SJSA1 (cell line): ENCODE data around the gene SMARCD1. TPM values are rescaled to one million over a fixed set of nuclear protein-coding genes. Genes with fewer than 3 reads are reported as not detected.
A peak's percentile ranks its signal among the peaks of the same experiment; 100 is the strongest.

Experiments used
- DNase-seq, 2 experiments: peaks; one replicate each; pipeline ENCODE4 v3.0.0-alpha.2; 2015 to 2020; ENCODE audit warnings: low spot score in 2 of 2, low read depth in 1 of 2
- H3K27ac ChIP-seq: fragments of 250-450 bp; sonication (Bioruptor Pico); 2 replicates; pipeline ENCODE4 v1.5.1; 2020; ENCODE audit warnings: mild to moderate bottlenecking, moderate library complexity
- H3K27me3 ChIP-seq: fragments of 250-450 bp; sonication (Bioruptor Pico); replicated peaks from 2 replicates; pipeline ENCODE4 v1.5.1; 2020; ENCODE audit warnings: mild to moderate bottlenecking, moderate library complexity
- H3K36me3 ChIP-seq: fragments of 250-450 bp; sonication (Bioruptor Pico); 2 replicates; pipeline ENCODE4 v1.5.1; 2020; ENCODE audit warnings: mild to moderate bottlenecking
- H3K4me1 ChIP-seq: fragments of 250-450 bp; sonication (Bioruptor Pico); replicated peaks from 2 replicates; pipeline ENCODE4 v1.6.1; 2021; ENCODE audit warnings: mild to moderate bottlenecking
- H3K4me3 ChIP-seq: fragments of 250-450 bp; sonication (Bioruptor Pico); 2 replicates; pipeline ENCODE4 v1.5.1; 2020; ENCODE audit warnings: mild to moderate bottlenecking
- H3K9me3 ChIP-seq: fragments of 250-450 bp; sonication (Bioruptor Pico); replicated peaks from 2 replicates; pipeline ENCODE4 v1.5.1; 2020; ENCODE audit warnings: mild to moderate bottlenecking
- total RNA-seq: library from RNA; depleted of rRNA; stranded (reverse); fragments of >200 nt; shearing (Covaris generic); gene quantifications from 2 replicates; pipeline ENCODE4 v1.2.3, GENCODE V29; 2014

SMARCD1 gene
- total RNA-seq, 1 experiment from 2014 or later = 55.7 TPM

DNA sequence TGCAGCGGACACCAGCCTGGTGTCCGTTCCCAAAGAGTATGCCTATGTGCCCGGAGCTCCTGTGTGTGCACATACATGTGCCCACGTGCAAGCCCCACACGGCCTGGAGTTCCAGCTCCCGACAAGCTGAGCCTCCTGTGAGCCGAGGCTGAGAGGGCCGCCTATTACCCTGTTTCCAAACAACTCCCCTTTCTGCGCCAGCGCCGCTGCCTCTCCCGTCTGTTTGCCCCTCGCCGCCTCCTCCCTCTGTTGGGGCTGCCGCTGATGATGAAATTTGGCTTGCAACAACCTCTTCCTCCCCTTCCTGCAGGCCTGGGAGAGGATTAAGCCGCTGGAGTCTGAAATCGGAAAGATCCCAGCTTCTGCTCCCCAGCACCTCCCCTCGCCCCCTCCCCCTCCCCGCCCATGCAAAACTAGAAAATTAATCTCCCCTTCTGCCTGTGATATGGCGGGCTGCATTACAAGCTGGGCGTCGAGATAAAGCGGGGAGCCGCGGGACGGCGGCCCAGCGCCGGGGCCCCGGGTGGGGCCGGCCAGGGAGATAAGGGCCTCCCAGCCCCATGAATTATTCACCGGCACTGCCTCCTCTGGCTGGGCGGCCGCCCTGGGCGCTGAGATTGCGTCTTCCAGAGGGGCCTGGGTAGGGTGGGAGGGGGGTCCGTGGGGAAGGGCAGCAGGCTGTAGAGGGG lies 34.6 kb upstream of the SMARCD1 start:
- no peak overlapping the region for H3K27ac ChIP-seq
- H3K4me3 ChIP-seq = no peak overlapping the region
- H3K9me3 ChIP-seq = no peaks in the 10 kb centered on the region
- no peak for DNase-seq
- H3K36me3 ChIP-seq = no peaks in the 10 kb centered on the region
- H3K4me1 ChIP-seq = no peaks in the 10 kb centered on the region
- H3K27me3 ChIP-seq = peaks cover 14% of the 10 kb centered on the region

- Histone ChIP-seq H3K36me3 (no peaks in the 10 kb centered on the region), H3K27me3 (peaks cover 17% of the 10 kb centered on the region), H3K9me3 (no peaks in the 10 kb centered on the region), H3K4me1 (peaks cover 4% of the 10 kb centered on the region; the same call in 1 of the 2 replicates), H3K4me3 (no peak overlapping the region), H3K27ac (no peak overlapping the region)
- no peak for DNase-seq
These were observed 33.9 kb upstream of the SMARCD1 start for GRCh38 chr12:50051101-50051806.

- no peak for DNase-seq
- Histone ChIP-seq H3K27me3 (peaks cover 27% of the 10 kb centered on the region), H3K36me3 (no peaks in the 10 kb centered on the region), H3K4me3 (no peak overlapping the region), H3K27ac (no peak overlapping the region), H3K9me3 (no peaks in the 10 kb centered on the region), H3K4me1 (peaks cover 11% of the 10 kb centered on the region)
These were observed 32.6 kb upstream of the SMARCD1 start for GRCh38 chr12:50052544-50052943.

DNA sequence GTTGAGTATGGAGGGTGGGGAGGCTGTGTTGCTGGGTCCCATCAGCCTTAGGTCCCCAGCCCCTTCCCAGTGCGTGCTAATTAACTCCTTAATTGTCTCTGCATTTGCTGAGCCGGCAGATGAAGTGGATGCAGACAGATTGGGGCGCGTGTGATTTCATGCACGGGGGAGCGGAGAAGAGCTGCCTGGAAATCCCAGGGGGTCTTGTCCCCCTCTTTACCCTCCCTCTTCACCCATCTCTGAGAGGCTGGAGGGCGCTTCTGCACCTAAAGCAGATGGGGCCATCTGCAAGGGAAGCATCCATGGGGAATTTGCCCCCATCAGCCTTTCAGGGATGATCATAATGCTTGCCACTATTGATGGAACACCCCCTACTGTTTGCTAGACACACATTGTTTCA lies 32.2 kb upstream of the SMARCD1 start:
- DNase-seq = no peak
- H3K4me1 ChIP-seq = peaks cover 11% of the 10 kb centered on the region
- H3K27me3 ChIP-seq = peaks cover 27% of the 10 kb centered on the region
- H3K36me3 ChIP-seq = no peaks in the 10 kb centered on the region
- no peak overlapping the region for H3K27ac ChIP-seq
- no peak overlapping the region for H3K4me3 ChIP-seq
- no peaks in the 10 kb centered on the region for H3K9me3 ChIP-seq

DNA sequence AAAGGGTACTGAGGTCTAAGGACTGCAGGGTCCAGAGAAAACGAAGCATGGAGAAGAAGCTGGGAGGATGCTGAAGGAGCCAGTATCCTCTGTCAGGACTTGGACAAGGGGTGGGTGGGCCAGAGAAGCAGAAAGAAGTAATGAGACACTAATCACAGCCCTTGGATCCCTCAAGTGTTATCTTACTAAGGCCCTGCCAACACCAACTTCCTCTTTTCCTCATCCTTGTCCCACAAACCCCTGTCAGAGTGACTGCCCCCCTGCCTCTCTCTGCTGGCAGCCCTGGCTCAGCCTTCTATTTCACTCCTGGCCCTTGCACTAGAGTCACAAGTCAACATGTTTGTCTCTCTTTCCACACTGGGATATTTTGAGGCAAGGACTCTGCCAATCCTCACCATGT lies 31.6 kb upstream of the SMARCD1 start:
- H3K36me3 ChIP-seq = no peaks in the 10 kb centered on the region
- peaks cover 27% of the 10 kb centered on the region for H3K27me3 ChIP-seq
- H3K4me3 ChIP-seq = no peak overlapping the region
- peaks cover 11% of the 10 kb centered on the region for H3K4me1 ChIP-seq
- no peak for DNase-seq
- H3K27ac ChIP-seq = no peak overlapping the region
- no peaks in the 10 kb centered on the region for H3K9me3 ChIP-seq

DNA sequence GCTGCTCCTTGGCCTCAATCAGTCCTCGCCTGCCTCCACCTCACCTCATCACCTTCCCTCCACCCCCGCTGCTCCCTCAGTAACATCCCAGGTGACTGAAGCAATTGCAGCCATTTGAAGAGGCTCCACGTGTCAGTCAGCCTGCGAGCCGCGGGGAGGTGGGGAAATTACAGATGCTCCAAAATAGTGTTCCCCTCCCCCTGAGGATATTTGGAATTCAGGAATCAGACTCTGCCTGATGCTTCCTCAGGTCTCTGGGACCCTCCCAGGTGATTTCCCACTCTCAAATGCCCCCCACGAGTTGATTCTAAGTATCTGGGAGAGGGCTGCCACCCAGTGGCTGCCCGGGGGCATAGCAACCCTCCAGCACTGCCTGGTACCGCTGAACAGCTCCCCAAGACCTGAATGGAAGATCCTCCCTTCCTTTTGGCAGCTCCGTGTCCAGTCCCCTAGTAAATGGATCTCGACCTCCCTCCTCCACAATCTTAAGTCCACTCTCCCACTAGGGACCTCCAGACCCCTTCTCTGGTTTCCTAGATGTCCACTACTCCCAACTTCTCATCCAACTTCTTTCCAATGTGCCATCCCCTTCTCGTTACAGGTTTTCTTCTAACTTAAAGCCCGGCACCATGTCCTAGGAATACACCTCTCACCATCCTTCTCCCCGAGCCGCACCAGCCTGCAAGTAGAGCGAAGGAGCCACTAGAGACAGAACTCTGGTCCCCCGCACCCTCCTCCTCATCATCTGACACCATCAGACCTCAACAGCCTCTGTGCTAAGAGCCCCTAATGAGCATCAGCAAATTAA lies 29.1 kb upstream of the SMARCD1 start:
- H3K9me3 ChIP-seq = no peaks in the 10 kb centered on the region
- DNase-seq = peak in 1 of 2 experiments; percentile 47
- H3K36me3 ChIP-seq = no peaks in the 10 kb centered on the region
- peaks cover 19% of the 10 kb centered on the region for H3K27me3 ChIP-seq
- H3K27ac ChIP-seq = no peak overlapping the region
- H3K4me3 ChIP-seq = no peak overlapping the region
- peaks cover 11% of the 10 kb centered on the region for H3K4me1 ChIP-seq

- Histone ChIP-seq H3K36me3 (no peaks in the 10 kb centered on the region), H3K27me3 (peaks cover 19% of the 10 kb centered on the region), H3K4me3 (no peak overlapping the region), H3K4me1 (peaks cover 11% of the 10 kb centered on the region), H3K27ac (no peak overlapping the region), H3K9me3 (no peaks in the 10 kb centered on the region)
- DNase-seq = no peak
These were observed 28.5 kb upstream of the SMARCD1 start for GRCh38 chr12:50056639-50056976.

- DNase-seq = peak; percentile 54 to 72
- no peaks in the 10 kb centered on the region for H3K36me3 ChIP-seq
- no peaks in the 10 kb centered on the region for H3K9me3 ChIP-seq
- H3K4me3 ChIP-seq = peak within 1 kb of the TSS; percentile 51
- H3K27ac ChIP-seq = no peak within 1 kb of the TSS
- H3K27me3 ChIP-seq = peaks cover 18% of the 10 kb centered on the region
- peaks cover 11% of the 10 kb centered on the region for H3K4me1 ChIP-seq
These were observed 27.9 kb upstream of the SMARCD1 start, which contains the start of gene ASIC1 for GRCh38 chr12:50057000-50057841. Gene ASIC1, plus strand, starts transcription at chr12:50057596. Its CDS starts 1,171 bp downstream, at chr12:50058767.

DNA sequence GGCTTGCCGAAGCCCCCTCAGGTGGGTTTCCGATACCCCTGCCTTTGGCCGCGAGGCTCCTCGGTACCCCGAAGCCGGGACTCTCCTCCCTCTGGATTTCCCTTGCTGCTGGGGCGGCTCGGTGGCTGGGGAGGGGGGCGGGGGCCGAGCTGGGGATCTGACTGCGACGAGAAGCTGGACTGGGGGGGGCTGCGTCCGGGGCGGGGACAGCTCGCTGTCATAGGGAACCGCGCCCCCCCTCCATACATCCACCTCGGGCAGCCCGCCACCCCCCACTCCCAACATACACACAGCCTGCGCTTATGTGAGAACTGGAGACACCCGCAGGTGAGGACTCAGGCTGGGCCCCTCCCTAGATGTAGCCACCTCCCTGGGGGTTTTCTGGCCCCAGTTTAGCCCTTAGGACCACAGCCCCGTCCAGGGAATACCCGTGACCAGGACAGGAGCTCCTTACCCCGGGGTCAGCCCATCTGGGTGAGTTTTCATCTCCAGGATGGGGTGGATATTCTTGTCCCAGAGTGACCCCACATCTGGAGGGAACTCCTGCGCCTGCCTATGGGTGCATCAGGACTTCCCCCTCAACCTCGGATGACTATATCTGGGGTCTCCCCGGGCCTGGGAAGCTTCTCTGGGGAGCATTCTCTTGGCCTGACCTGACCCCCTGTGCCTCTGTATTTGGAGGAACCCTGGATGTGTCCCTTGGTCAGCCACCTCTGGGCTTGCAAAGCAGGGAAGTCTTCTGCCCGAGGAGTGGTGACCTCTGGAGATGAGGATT lies 27.1 kb upstream of the SMARCD1 start:
- Histone ChIP-seq H3K9me3 (no peaks in the 10 kb centered on the region), H3K4me1 (peaks cover 11% of the 10 kb centered on the region), H3K27ac (no peak overlapping the region), H3K27me3 (peaks cover 14% of the 10 kb centered on the region; the same call in 1 of the 2 replicates), H3K4me3 (peak overlapping the region; percentile 51), H3K36me3 (no peaks in the 10 kb centered on the region)
- no peak for DNase-seq

DNA sequence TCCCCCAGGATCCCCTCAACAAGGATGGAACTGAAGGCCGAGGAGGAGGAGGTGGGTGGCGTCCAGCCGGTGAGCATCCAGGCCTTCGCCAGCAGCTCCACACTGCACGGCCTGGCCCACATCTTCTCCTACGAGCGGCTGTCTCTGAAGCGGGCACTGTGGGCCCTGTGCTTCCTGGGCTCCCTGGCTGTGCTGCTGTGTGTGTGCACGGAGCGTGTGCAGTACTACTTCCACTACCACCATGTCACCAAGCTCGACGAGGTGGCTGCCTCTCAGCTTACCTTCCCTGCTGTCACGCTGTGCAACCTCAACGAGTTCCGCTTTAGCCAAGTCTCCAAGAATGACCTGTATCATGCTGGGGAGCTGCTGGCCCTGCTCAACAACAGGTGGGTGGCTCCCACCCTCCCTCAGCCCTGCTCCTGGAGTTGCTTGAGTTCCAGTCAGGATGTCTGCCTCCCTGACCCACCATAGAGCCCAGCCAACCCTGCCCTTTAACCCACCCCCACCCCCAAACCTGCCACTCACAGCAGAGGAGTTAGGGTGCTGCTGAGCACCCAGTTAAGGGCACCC lies 26.3 kb upstream of the SMARCD1 start:
- Histone ChIP-seq H3K9me3 (no peaks in the 10 kb centered on the region), H3K4me1 (peaks cover 11% of the 10 kb centered on the region), H3K4me3 (no peak overlapping the region), H3K27ac (no peak overlapping the region), H3K36me3 (no peaks in the 10 kb centered on the region), H3K27me3 (peaks cover 14% of the 10 kb centered on the region; the same call in 1 of the 2 replicates)
- no peak for DNase-seq

DNA sequence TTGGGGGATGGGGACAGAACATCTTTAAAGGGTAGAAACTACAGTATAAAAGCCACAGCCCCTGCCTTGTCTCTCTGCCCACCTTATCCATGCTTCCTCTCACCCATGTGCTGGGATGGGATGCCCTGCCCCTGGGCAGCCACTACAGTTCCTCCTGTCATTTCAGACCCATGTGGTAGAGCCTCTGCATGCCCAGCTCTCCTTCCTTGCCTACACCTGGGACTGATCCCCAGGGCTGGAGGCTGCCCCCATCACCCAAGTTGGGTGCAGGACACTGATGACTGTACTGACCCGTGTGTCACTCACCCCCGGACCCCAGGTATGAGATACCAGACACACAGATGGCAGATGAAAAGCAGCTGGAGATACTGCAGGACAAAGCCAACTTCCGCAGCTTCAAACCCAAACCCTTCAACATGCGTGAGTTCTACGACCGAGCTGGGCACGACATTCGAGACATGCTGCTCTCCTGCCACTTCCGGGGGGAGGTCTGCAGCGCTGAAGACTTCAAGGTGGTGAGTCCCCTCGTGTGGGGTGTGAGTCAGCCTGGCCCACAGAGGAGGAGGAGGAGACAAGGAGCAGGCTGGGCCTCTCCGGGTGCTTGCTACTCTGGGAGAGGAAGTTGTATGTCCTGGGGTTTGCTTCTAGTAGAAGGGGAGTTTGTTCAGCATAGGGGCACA lies 25.6 kb upstream of the SMARCD1 start:
- Histone ChIP-seq H3K27me3 (peaks cover 14% of the 10 kb centered on the region; the same call in 1 of the 2 replicates), H3K4me3 (no peak overlapping the region), H3K36me3 (no peaks in the 10 kb centered on the region), H3K4me1 (peaks cover 11% of the 10 kb centered on the region), H3K9me3 (no peaks in the 10 kb centered on the region), H3K27ac (no peak overlapping the region)
- no peak for DNase-seq

DNA sequence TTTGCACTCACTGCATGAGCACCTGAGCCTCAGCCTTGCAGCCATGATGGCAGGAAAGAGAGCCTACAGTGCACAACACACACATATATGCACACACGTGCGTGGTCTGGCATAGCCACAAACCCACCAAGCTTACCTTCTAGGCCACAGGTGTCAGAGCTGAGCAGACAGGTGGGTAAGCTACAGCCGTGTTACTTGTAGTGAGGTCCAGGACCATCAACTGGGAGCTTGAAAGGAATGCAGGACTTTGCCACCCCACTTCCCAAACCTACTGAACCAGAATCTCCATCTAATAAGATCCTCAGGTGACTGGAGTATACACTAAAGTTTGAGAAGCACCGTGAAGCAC lies 25.0 kb upstream of the SMARCD1 start:
- no peak overlapping the region for H3K27ac ChIP-seq
- no peaks in the 10 kb centered on the region for H3K9me3 ChIP-seq
- H3K27me3 ChIP-seq = peaks cover 14% of the 10 kb centered on the region; the same call in 1 of the 2 replicates
- peaks cover 11% of the 10 kb centered on the region for H3K4me1 ChIP-seq
- no peak for DNase-seq
- H3K36me3 ChIP-seq = no peaks in the 10 kb centered on the region
- no peak overlapping the region for H3K4me3 ChIP-seq
